Activated CD4-positive, alpha-beta T cell treated with anti-CD3 and anti-CD28 coated beads, Interleukin-2, amount 10 ng/mL, durations not matched to agents 7 days and 5 days (primary cell): Measurements from ENCODE around the gene ARHGEF26. TPM values are rescaled to one million over a fixed set of nuclear protein-coding genes. Genes with fewer than 3 reads are reported as not detected.

Experiments
- CTCF ChIA-PET: fragments of 350-600 bp; sonication (Branson Sonifier 250); formaldehyde crosslinking; loops from one replicate; lab custom pipeline; 2021; ENCODE audit warnings: antibody characterized with exemption; lab: Charles Lee
- POLR2A ChIA-PET: fragments of 350-600 bp; sonication (Branson Sonifier 250); formaldehyde crosslinking; loops from one replicate; lab custom pipeline; 2021; ENCODE audit warnings: antibody characterized with exemption; lab: Charles Lee
- DNase-seq: peaks from one replicate; pipeline ENCODE4 v3.0.0-alpha.2; 2020
- H3K27ac Mint-ChIP-seq: one replicate; pipeline ENCODE4 v1.8.0; 2021; ENCODE audit warnings: mild to moderate bottlenecking, moderate library complexity, mixed read lengths
- H3K27me3 Mint-ChIP-seq: one replicate; pipeline ENCODE4 v1.8.0; 2021; ENCODE audit warnings: mixed read lengths
- H3K36me3 Mint-ChIP-seq: one replicate; pipeline ENCODE4 v1.8.0; 2021; ENCODE audit warnings: low read depth, mixed read lengths
- H3K4me1 Mint-ChIP-seq: one replicate; pipeline ENCODE4 v1.8.0; 2021; ENCODE audit warnings: mixed read lengths
- H3K4me3 Mint-ChIP-seq: one replicate; pipeline ENCODE4 v1.8.0; 2021; ENCODE audit warnings: mild to moderate bottlenecking, moderate library complexity, mixed read lengths
- H3K9me3 Mint-ChIP-seq: one replicate; pipeline ENCODE4 v1.8.0; 2021; ENCODE audit warnings: mixed read lengths
- total RNA-seq, 2 experiments: library from RNA; stranded (reverse); gene quantifications; one replicate each; pipeline ENCODE4 v1.2.3, GENCODE V29; 2021

ARHGEF26 gene
- total RNA-seq, 2 experiments from 2014 or later: 0.02 to 0.06 TPM

DNA sequence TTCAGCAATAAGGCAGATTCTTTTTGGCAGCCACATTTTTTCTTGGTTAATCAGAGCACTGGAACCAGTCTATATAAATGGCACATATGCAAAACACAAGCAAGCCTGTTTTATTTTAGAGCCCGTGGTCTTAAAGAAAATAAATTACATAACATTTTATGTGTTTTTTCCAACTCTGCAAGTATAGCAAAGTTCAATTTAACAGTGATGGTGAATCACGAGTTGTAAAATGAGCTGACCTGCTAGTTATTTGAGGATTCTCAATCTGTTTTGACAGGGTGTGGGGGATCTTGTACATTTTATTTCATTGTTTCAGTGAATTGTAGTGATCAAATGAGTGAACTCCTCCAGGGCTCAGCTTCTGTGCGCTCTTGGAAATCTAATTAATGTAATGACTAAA, 2.7 kb downstream of the ARHGEF26 start:
- H3K36me3 Mint-ChIP-seq: no peaks in the 10 kb centered on the region
- no peak overlapping the region for H3K4me3 Mint-ChIP-seq
- H3K27ac Mint-ChIP-seq: no peak overlapping the region
- ChIA-PET POLR2A (no interaction called here), CTCF (interaction anchor here (0.6 kb wide), 1 partner anchor 45 kb away, joined by 3 read pairs; no protein-coding TSS in a partner anchor)
- peaks cover 52% of the 10 kb centered on the region for H3K27me3 Mint-ChIP-seq
- DNase-seq: no peak
- peaks cover 15% of the 10 kb centered on the region for H3K4me1 Mint-ChIP-seq
- no peaks in the 10 kb centered on the region for H3K9me3 Mint-ChIP-seq

DNA sequence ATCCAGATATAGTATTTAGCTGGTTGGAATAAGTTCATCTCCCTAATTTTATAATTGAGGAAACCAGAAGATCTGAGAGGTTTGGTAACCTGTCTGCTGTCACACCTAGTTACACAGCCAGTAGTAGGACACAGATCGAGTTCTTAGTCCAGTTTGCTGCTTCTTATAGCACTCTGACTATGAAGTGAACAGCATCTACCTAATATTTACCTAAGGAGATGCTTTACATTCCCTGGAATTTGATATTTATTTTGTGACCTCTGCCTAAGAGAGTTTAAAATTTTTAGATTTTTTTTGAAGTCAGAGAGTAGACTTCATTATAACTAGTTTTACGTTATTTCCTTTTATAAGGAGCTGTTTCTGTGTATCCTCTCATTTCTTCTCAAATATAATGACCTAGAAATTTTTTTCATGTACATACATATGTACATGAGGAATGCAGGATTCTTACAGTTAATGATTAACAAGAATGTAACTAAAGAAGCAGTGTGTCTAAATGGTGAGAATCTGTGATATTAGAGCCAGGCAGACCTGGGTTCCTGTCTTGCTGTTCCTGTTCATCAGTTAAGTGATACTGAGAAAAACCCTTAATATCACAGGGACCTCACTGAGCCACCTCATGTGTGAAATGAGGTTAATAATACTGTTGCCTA, 4.3 kb downstream of the ARHGEF26 start:
- CTCF ChIA-PET: interaction anchor here (0.6 kb wide), 1 partner anchor 41 kb away, joined by 4 read pairs; no protein-coding TSS in a partner anchor

DNA sequence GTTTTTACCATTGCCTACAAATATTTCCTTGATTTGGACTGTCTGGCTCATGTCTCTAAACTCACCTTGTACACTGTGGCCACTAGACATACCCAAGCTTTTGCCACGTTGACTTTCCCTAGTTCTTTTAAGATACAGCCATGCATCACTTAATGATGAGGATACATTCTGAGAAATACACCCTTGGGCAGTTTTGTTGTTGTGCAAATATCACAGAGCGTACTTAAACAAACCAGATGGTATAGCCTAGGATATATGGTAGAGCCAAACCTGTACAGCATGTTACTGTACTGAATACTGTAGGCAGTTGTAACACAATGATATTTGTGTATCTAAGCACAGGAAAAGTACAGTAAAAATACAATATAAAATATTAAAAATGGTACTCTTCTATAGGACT, 5.5 kb downstream of the ARHGEF26 start:
- DNase-seq: no peak
- CTCF ChIA-PET: no interaction called here
- Mint-ChIP-seq H3K27me3 (peaks cover 30% of the 10 kb centered on the region), H3K4me1 (peaks cover 10% of the 10 kb centered on the region), H3K9me3 (no peaks in the 10 kb centered on the region), H3K27ac (no peak overlapping the region), H3K4me3 (no peak overlapping the region), H3K36me3 (no peaks in the 10 kb centered on the region)
- POLR2A ChIA-PET: no interaction called here

More for the DNA sequence above, 4.3 kb downstream of the ARHGEF26 start:
- Mint-ChIP-seq H3K36me3 (no peaks in the 10 kb centered on the region), H3K9me3 (no peaks in the 10 kb centered on the region), H3K27me3 (peaks cover 40% of the 10 kb centered on the region), H3K4me1 (peaks cover 15% of the 10 kb centered on the region), H3K27ac (no peak overlapping the region), H3K4me3 (no peak overlapping the region)
- DNase-seq: no peak
- POLR2A ChIA-PET: no interaction called here

DNA sequence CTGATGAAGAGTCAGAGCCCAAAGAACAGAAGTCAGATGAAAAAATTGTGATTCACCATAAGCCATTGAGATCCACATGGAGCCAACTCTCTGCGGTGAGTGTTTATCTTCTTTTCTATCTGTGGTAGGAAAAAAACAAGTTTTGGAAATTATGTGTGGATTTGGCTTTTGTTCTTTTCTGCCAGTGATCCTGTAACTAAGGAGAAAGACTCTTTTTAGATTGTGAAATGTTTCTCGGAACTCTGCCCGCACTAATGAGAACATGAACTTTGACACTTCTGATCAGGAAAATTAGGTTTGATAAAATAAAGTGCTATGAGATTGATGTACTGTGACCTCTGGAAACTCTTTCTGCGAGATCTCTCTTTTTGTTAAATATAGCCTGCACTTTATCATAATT, 8.4 kb downstream of the ARHGEF26 start:
- ChIA-PET CTCF (no interaction called here), POLR2A (no interaction called here)
- Mint-ChIP-seq H3K9me3 (no peaks in the 10 kb centered on the region), H3K4me1 (no peaks in the 10 kb centered on the region), H3K36me3 (no peaks in the 10 kb centered on the region), H3K27me3 (peaks cover 10% of the 10 kb centered on the region), H3K4me3 (no peak overlapping the region), H3K27ac (no peak overlapping the region)
- no peak for DNase-seq

DNA sequence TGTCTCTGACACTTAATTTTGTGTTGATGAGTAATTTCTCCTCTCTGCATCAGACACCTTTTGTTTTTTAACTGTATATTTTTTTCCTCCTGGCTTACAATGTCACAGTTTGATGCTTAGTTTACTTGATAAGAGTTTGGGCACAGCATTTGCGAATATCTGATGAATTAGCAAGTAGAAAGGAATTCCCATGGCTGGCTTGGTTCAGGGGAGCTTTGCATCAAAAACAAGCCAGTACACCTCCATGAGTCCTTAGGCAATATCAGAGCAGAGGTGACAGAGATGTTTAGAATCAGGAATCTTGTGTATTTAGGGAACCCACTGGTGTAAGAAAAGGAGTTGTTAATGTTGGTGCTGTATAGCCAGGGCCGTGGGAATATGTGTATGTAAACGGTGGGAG, 9.3 kb downstream of the ARHGEF26 start:
- Mint-ChIP-seq H3K27ac (no peak overlapping the region), H3K36me3 (no peaks in the 10 kb centered on the region)

DNA sequence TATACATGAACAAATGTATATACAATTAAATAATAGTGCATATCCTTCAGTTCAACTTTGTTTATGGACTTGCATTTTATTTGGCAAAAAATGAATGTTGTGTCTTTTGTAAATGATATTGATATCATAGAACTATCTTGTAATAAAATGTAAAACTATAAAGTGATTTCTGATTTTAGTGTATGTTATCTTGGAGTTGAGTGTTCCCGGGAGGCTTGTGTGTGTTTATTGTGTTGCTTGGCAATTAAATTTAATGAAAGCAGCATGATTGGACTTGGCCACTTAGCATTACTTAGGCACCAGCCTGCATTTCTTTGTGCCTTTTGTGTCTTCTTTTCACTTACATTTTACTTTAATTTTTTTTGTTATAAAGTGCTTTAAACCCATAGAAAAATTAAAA, 10.6 kb downstream of the ARHGEF26 start:
- H3K4me3 Mint-ChIP-seq: no peak overlapping the region
- no peaks in the 10 kb centered on the region for H3K4me1 Mint-ChIP-seq
- no peak overlapping the region for H3K27ac Mint-ChIP-seq
- H3K9me3 Mint-ChIP-seq: no peaks in the 10 kb centered on the region
- ChIA-PET CTCF (no interaction called here), POLR2A (no interaction called here)
- peaks cover 3% of the 10 kb centered on the region for H3K27me3 Mint-ChIP-seq
- H3K36me3 Mint-ChIP-seq: no peaks in the 10 kb centered on the region
- DNase-seq: no peak

More for the DNA sequence above, 9.3 kb downstream of the ARHGEF26 start:
- DNase-seq: no peak
- no peak overlapping the region for H3K4me3 Mint-ChIP-seq
- peaks cover 8% of the 10 kb centered on the region for H3K27me3 Mint-ChIP-seq
- CTCF ChIA-PET: no interaction called here
- H3K4me1 Mint-ChIP-seq: no peaks in the 10 kb centered on the region
- no peaks in the 10 kb centered on the region for H3K9me3 Mint-ChIP-seq
- POLR2A ChIA-PET: no interaction called here

DNA sequence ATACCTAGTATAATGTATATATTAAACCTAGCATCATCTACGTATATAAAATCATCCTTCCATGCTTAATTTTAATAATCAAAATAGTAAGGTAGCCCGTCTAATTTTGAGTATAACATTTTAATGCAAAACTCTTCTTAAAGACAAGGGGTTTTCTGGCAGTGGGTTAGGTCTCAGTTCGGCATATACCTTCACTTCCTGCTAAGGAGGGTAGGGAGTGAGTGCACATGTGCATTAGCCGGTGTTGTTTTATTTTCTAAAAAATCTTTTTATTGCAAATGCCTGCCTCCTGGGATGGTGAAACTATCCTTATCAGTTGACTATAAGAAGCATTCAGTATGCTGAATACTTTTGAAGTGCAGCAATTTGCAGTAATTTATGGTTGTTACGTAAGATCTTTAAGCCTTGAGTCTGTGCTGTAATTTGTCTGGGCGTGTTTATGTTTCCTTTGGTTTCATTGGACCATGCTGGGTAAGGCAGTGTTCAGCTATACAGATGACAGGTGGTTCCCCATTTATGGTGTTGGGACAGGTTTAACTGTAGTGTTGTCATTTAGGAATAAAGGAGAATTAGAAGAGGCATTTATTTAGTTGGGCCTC, 11.7 kb downstream of the ARHGEF26 start:
- ChIA-PET POLR2A (no interaction called here), CTCF (no interaction called here)
- no peak overlapping the region for H3K4me3 Mint-ChIP-seq
- H3K4me1 Mint-ChIP-seq: no peaks in the 10 kb centered on the region
- no peak for DNase-seq
- H3K9me3 Mint-ChIP-seq: no peaks in the 10 kb centered on the region
- H3K27ac Mint-ChIP-seq: no peak overlapping the region
- no peaks in the 10 kb centered on the region for H3K36me3 Mint-ChIP-seq
- peaks cover 3% of the 10 kb centered on the region for H3K27me3 Mint-ChIP-seq

DNA sequence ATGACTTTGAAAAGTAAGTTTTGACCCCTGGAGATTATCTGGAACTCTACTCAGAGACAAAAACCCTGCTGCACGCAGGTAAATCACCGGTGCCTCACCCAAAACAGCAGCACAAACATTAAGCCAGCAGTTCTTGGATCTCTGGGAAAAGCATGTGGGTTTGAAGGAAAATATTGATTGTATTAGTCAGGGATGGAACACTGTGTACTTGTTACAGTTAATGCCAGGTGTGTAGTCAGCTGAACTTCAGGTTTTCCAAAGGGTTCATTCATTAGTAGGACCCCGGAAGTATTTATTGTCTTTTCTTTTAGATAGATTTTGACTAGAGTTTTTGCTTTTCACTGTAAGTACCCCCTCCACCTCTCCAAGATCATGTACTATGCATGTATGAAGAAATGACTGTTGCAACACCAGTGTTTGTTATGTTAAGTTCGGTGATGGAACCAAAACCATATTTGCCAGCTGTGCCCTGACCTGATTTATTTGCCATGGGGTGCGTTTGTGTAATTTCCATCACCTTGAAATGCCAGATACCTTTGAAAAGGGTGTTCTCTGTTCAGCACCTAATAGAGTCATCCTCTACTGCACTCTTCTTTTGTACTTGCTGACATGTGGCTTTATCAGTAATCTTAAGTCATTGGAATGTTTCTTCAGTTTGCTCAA, 14.5 kb downstream of the ARHGEF26 start:
- no peaks in the 10 kb centered on the region for H3K36me3 Mint-ChIP-seq
- POLR2A ChIA-PET: no interaction called here
- CTCF ChIA-PET: no interaction called here

DNA sequence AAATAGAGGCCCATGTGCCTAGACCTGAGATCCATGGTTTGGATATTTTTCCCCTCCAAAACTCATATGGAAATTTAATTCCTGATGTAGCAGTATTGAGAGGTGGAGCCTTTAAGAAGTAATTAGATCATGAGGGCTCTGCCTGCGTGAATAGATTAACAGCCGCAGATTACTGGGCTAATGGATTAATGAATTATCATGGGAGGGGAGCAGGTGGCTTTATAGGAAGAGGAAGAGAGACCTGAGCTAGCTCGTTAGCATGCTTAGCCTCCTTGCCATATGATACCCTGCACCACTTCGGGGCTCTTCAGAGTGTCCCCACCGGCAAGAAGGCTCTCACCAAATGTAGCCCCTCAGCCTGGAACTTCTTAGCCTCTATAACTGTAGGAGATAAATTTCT, 15.8 kb downstream of the ARHGEF26 start:
- DNase-seq: no peak
- CTCF ChIA-PET: no interaction called here
- Mint-ChIP-seq H3K36me3 (no peaks in the 10 kb centered on the region), H3K9me3 (no peaks in the 10 kb centered on the region), H3K27ac (no peak overlapping the region), H3K27me3 (peaks cover 13% of the 10 kb centered on the region), H3K4me3 (no peak overlapping the region), H3K4me1 (no peaks in the 10 kb centered on the region)
- POLR2A ChIA-PET: no interaction called here

More for the DNA sequence above, 14.5 kb downstream of the ARHGEF26 start:
- Mint-ChIP-seq H3K27ac (no peak overlapping the region), H3K4me3 (no peak overlapping the region), H3K9me3 (no peaks in the 10 kb centered on the region), H3K4me1 (no peaks in the 10 kb centered on the region), H3K27me3 (peaks cover 13% of the 10 kb centered on the region)
- DNase-seq: no peak

DNA sequence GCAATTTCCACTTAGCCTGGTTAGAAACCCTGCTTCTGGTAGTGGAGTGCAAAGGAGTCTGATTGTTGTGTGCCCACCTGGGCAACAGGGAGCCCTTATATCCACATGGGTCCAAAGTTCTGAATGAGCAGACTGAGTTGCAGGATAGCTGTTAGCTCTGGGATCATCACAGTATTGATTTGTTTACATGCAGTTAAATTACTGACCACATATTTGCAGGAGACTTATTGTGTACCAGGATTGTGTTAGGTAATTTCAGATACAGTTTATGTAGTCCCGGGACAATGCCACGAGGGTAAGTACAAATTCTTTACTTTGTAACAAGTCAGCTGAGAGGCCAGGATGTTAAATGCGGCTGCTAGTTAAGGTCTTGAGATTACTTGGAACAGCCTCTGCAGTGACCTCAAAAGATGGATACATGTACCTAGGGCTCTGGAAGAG, 18.8 kb downstream of the ARHGEF26 start:
- Mint-ChIP-seq H3K9me3 (no peaks in the 10 kb centered on the region), H3K27me3 (peaks cover 13% of the 10 kb centered on the region), H3K4me1 (no peaks in the 10 kb centered on the region), H3K27ac (no peak overlapping the region), H3K4me3 (no peak overlapping the region), H3K36me3 (no peaks in the 10 kb centered on the region)
- DNase-seq: no peak
- POLR2A ChIA-PET: no interaction called here
- CTCF ChIA-PET: no interaction called here

DNA sequence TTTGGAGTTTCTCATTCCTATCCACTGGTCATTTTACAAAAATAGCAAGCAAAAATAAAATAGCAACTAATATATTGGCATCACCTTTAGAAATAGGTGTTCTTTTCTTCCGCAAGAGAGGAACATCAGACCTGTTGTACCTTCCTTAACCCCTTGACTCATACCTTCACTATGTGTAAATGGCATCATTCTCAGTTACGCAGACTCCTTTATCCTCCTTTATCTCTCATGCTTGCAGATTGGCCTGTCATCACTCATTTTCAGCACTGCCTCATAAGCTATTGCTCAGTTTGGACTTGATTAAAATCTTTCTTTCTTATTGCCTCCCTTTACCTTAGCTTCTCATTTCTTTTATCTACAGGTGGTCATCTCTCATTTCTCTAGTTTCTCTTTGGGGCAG, 21.4 kb downstream of the ARHGEF26 start:
- no peak overlapping the region for H3K27ac Mint-ChIP-seq
- DNase-seq: no peak
- peaks cover 13% of the 10 kb centered on the region for H3K27me3 Mint-ChIP-seq
- H3K36me3 Mint-ChIP-seq: no peaks in the 10 kb centered on the region
- CTCF ChIA-PET: no interaction called here
- POLR2A ChIA-PET: no interaction called here
- H3K4me1 Mint-ChIP-seq: no peaks in the 10 kb centered on the region
- H3K4me3 Mint-ChIP-seq: no peak overlapping the region
- no peaks in the 10 kb centered on the region for H3K9me3 Mint-ChIP-seq

DNA sequence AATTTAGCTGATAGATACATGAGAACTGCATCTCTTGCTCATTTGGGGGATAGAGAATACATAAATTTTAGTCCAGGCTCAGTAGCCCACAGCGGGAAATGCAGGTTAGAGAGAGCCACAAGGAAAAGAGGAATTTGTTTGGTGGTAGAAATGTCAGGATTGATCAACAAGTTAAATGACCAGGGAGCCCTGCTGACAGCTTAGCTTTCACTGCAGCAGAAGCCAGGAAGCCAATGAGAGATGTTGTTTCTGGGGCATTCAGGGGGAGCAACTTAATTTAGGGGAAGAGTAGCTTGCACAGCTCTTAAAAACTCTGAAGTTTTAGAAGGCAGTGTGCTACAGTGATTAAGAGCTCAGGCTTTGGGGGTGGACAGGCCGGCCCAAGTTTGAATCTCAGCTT, 22.7 kb downstream of the ARHGEF26 start:
- no peak for DNase-seq
- no peaks in the 10 kb centered on the region for H3K9me3 Mint-ChIP-seq
- no peaks in the 10 kb centered on the region for H3K36me3 Mint-ChIP-seq
- no peak overlapping the region for H3K4me3 Mint-ChIP-seq
- ChIA-PET CTCF (no interaction called here), POLR2A (no interaction called here)
- peaks cover 12% of the 10 kb centered on the region for H3K27me3 Mint-ChIP-seq
- H3K4me1 Mint-ChIP-seq: no peaks in the 10 kb centered on the region
- no peak overlapping the region for H3K27ac Mint-ChIP-seq

DNA sequence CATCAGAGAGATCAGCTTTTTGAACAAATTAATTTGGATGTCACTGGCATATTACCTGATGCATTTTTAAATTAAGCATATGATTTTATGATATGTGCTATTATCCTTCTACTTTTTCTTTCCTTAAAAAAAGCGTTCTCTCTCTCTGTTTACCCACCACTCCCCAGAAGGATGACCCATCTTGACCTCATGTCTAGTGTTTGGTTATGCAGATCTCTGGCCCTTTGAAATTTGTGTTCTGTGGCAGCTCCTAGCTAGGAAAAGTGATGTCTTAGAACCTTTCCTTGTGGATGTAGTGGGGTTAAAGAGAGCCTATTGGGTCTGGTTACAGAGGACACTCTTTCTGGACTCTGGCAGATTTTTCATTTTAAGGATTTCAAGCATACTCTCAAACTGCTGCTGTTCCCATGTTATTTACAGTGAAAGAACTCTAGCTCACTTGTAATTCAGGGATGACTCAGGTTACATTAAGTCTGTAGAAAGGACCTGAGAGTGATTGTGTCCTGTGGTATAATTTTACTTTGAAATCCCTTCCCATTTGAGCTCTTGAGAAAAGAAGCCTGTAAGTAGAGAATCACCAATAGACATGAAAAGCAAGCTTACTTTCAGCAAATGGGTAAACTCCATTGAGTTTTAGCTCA, 23.8 kb downstream of the ARHGEF26 start:
- CTCF ChIA-PET: no interaction called here
- no peak overlapping the region for H3K27ac Mint-ChIP-seq
- H3K9me3 Mint-ChIP-seq: no peaks in the 10 kb centered on the region
- no peaks in the 10 kb centered on the region for H3K4me1 Mint-ChIP-seq
- no peaks in the 10 kb centered on the region for H3K36me3 Mint-ChIP-seq
- H3K4me3 Mint-ChIP-seq: no peak overlapping the region
- peaks cover 6% of the 10 kb centered on the region for H3K27me3 Mint-ChIP-seq
- DNase-seq: no peak
- POLR2A ChIA-PET: no interaction called here
